Measurements from ENCODE around the gene ZFR. TPM values are rescaled to one million over a fixed set of nuclear protein-coding genes. Genes with fewer than 3 reads are reported as not detected.
"Not testable (repeated sequence)": the region's sequence is repeated elsewhere in the genome, so short reads cannot be mapped to it uniquely, and the experiment has no call there.

ZFR gene
- total RNA-seq, 1 donor from 2014 or later: 50.8 TPM

GRCh38 chr5:32325062-32325461 lies 119.5 kb downstream of the ZFR start:
- intact Hi-C loops (cut with micrococcal nuclease): loop anchor here (5.0 kb wide), 2 partner anchors 153 to 287 kb away; partner anchors contain the start of gene GOLPH3

GRCh38 chr5:32323741-32324140 lies 120.8 kb downstream of the ZFR start:
- intact Hi-C loops (cut with micrococcal nuclease): no loop called here

- intact Hi-C loops (cut with micrococcal nuclease): no loop called here
Measured at GRCh38 chr5:32322882-32323281, 121.7 kb downstream of the ZFR start.

- intact Hi-C loops (cut with micrococcal nuclease): not testable (repeated sequence)
Measured at GRCh38 chr5:32321787-32322186, 122.8 kb downstream of the ZFR start.

- intact Hi-C loops (cut with micrococcal nuclease): no loop called here
Measured at GRCh38 chr5:32320576-32320975, 124.0 kb downstream of the ZFR start.

GRCh38 chr5:32319926-32320543 lies 124.5 kb downstream of the ZFR start:
- intact Hi-C loops (cut with micrococcal nuclease): no loop called here

- intact Hi-C loops (cut with micrococcal nuclease): no loop called here
Measured at GRCh38 chr5:32319392-32319791, 125.1 kb downstream of the ZFR start.

- intact Hi-C loops (cut with micrococcal nuclease): no loop called here
Measured at GRCh38 chr5:32317041-32317440, 127.5 kb downstream of the ZFR start.

GRCh38 chr5:32315221-32316014 lies 129.1 kb downstream of the ZFR start:
- intact Hi-C loops (cut with micrococcal nuclease): no loop called here

GRCh38 chr5:32314658-32315057 lies 129.9 kb downstream of the ZFR start:
- intact Hi-C loops (cut with micrococcal nuclease): no loop called here

GRCh38 chr5:32314152-32314488 lies 130.4 kb downstream of the ZFR start:
- intact Hi-C loops (cut with micrococcal nuclease): not testable (repeated sequence)

GRCh38 chr5:32312595-32313332 lies 131.8 kb downstream of the ZFR start, which contains the start of gene MTMR12:
TSS of gene MTMR12 (minus strand) at chr5:32312939. CDS start at chr5:32312838, 101 bp downstream.
- intact Hi-C loops (cut with micrococcal nuclease): loop anchor here (1.0 to 2.0 kb wide), 6 partner anchors 35 to 1128 kb away; partner anchors contain the start of genes GOLPH3, SUB1, TARS1 and ZFR

- intact Hi-C loops (cut with micrococcal nuclease): loop anchor here (1.0 to 2.0 kb wide), 2 partner anchors 35 to 1129 kb away; partner anchors contain the start of gene TARS1
Measured at GRCh38 chr5:32312197-32312594, 132.3 kb downstream of the ZFR start.

- intact Hi-C loops (cut with micrococcal nuclease): loop anchor here (1.0 to 2.0 kb wide), 2 partner anchors 34 to 1129 kb away; partner anchors contain the start of gene TARS1
Measured at GRCh38 chr5:32311404-32312196, 132.9 kb downstream of the ZFR start.

- intact Hi-C loops (cut with micrococcal nuclease): no loop called here
Measured at GRCh38 chr5:32309761-32310160, 134.8 kb downstream of the ZFR start.

GRCh38 chr5:32308946-32309345 lies 135.6 kb downstream of the ZFR start:
- intact Hi-C loops (cut with micrococcal nuclease): no loop called here

- intact Hi-C loops (cut with micrococcal nuclease): no loop called here
Measured at GRCh38 chr5:32307769-32308194, 136.8 kb downstream of the ZFR start.

GRCh38 chr5:32304622-32305021 lies 139.9 kb downstream of the ZFR start:
- intact Hi-C loops (cut with micrococcal nuclease): no loop called here
